Measurements from ENCODE around the gene ZBTB8OS. TPM values are rescaled to one million over a fixed set of nuclear protein-coding genes. Genes with fewer than 3 reads are reported as not detected.

ZBTB8OS gene
- total and polyA plus RNA-seq, 2 donors (not counting 3 experiments of a cell fraction or from before 2014, with no cell fraction given), result 28.3 to 38.0 TPM

GRCh38 chr1:32600034-32600433 lies 50.3 kb downstream of the ZBTB8OS start:
- dilution Hi-C loops (cut with MboI; ENCODE audit: extremely low pct_ligation_motif_present, low sequenced_read_pairs) (no loop called here), intact Hi-C loops (cut with micrococcal nuclease) (no loop called here)
- no TSS peak for BruUV-seq (replicated peaks)
- TF ChIP-seq GATA2 (IDR thresholded peaks at IDR 0.05; ENCODE audit: insufficient read depth, insufficient read length, low read depth, low read length) (no peak), POLR2AphosphoS5 (IDR thresholded peaks at IDR 0.05; ENCODE audit: insufficient read depth, low read depth, low read length) (no peak), FOS (IDR thresholded peaks at IDR 0.05; ENCODE audit: borderline replicate concordance, insufficient read depth, low read length) (no peak), POLR2A (IDR thresholded peaks at IDR 0.05; ENCODE audit: low read depth, low read length) (no peak), MYC (IDR thresholded peaks at IDR 0.05; ENCODE audit: low read depth, low read length) (no peak), MAX (IDR thresholded peaks at IDR 0.05; ENCODE audit: insufficient read depth, insufficient read length) (no peak), EZH2 (IDR thresholded peaks at IDR 0.05; ENCODE audit: borderline replicate concordance, low read depth, low read length, severe bottlenecking) (no peak), JUN (IDR thresholded peaks at IDR 0.05; ENCODE audit: borderline replicate concordance, insufficient read depth, insufficient read length, low read depth) (no peak)
- TF ChIP-seq, protein P1, sequence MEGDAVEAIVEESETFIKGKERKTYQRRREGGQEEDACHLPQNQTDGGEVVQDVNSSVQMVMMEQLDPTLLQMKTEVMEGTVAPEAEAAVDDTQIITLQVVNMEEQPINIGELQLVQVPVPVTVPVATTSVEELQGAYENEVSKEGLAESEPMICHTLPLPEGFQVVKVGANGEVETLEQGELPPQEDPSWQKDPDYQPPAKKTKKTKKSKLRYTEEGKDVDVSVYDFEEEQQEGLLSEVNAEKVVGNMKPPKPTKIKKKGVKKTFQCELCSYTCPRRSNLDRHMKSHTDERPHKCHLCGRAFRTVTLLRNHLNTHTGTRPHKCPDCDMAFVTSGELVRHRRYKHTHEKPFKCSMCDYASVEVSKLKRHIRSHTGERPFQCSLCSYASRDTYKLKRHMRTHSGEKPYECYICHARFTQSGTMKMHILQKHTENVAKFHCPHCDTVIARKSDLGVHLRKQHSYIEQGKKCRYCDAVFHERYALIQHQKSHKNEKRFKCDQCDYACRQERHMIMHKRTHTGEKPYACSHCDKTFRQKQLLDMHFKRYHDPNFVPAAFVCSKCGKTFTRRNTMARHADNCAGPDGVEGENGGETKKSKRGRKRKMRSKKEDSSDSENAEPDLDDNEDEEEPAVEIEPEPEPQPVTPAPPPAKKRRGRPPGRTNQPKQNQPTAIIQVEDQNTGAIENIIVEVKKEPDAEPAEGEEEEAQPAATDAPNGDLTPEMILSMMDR (IDR thresholded peaks at IDR 0.05; ENCODE audit: extremely low read depth in 1 of 2, insufficient read depth in 1 of 2, low read depth in 1 of 2, low read length in 2 of 2), result no peak
- Histone ChIP-seq H3K4me2 (ENCODE audit: insufficient read depth, low read length) (no peak overlapping the region), H3K4me3 (replicated peaks in 1 of 3; ENCODE audit: insufficient read depth in 1 of 3, low read depth in 1 of 3, low read length in 3 of 3) (no peak overlapping the region), H3K9me3 (replicated peaks; ENCODE audit: control insufficient read depth, insufficient read depth, low read length) (no peaks in the 10 kb centered on the region), H2AFZ (ENCODE audit: low read depth, low read length) (no peak overlapping the region), H3K27me3 (ENCODE audit: control insufficient read depth in 2 of 2, insufficient read depth in 2 of 2, low read length in 2 of 2) (no peaks in the 10 kb centered on the region), H3K79me2 (ENCODE audit: control insufficient read depth, insufficient read depth, low read length) (no peaks in the 10 kb centered on the region), H4K20me1 (replicated peaks; ENCODE audit: control insufficient read depth, extremely low read depth, insufficient read depth, low read length) (no peaks in the 10 kb centered on the region), H3K36me3 (ENCODE audit: control insufficient read depth in 2 of 2, extremely low read depth in 1 of 2, insufficient read depth in 2 of 2, low read length in 2 of 2) (peaks cover 3 to 9% of the 10 kb centered on the region in 2 experiments), H3K9me1 (replicated peaks; ENCODE audit: control insufficient read depth, extremely low read depth, insufficient read depth, low read length) (no peaks in the 10 kb centered on the region), H3K4me1 (ENCODE audit: control insufficient read depth, extremely low read depth, insufficient read depth, low read length) (no peaks in the 10 kb centered on the region), H3K27ac (ENCODE audit: insufficient read depth, low read depth, low read length) (no peak overlapping the region), H3K9ac (replicated peaks; ENCODE audit: extremely low read depth, insufficient read depth, low read length) (no peak overlapping the region)
- no peak for DNase-seq (ENCODE audit: low read depth, low spot score)
- POLR2A ChIA-PET, result no interaction called here
- CTCF ChIA-PET, result no interaction called here
- FAIRE-seq, result no peak
